WTC11 (cell line): ENCODE results near the gene SLC37A3.

Experiments used
- NFATC4 ChIP-seq: fragments of 250-450 bp; sonication (Bioruptor Pico); IDR thresholded peaks from 2 replicates; pipeline ENCODE4 v1.9.0; 2021; ENCODE audit warnings: mild to moderate bottlenecking
- ZNF263 ChIP-seq: sonication (generic); formaldehyde crosslinking; IDR thresholded peaks from 2 replicates; pipeline ENCODE4 v1.8.1; 2022; ENCODE audit warnings: low read depth, mild to moderate bottlenecking, moderate library complexity, missing genetic modification reagents
- TF ChIP-seq, protein P1 (sequence below): fragments of 200-600 bp; IDR thresholded peaks from 2 replicates; pipeline ENCODE4 v1.8.0; 2022; ENCODE audit warnings: antibody characterized with exemption

DNA sequence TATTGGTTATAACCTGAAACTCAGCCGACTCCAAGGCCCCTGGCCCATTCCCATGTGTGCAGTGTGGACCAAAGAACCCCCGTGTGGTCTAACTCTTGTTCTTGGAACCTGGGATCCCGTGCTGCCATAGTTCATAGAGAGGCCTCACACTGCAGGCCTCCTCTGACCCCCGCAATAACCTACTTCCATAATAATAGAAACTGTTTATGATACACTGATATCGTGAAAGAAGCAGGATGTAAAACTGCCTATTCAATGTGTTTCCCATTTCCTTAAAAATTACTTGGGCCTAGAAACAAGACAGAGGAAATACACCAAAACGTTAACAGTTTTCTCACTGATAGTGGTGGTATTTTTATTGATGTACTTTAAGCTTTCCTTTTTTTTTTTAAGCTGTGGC lies 112.4 kb downstream of the SLC37A3 start:
- TF ChIP-seq, protein P1, sequence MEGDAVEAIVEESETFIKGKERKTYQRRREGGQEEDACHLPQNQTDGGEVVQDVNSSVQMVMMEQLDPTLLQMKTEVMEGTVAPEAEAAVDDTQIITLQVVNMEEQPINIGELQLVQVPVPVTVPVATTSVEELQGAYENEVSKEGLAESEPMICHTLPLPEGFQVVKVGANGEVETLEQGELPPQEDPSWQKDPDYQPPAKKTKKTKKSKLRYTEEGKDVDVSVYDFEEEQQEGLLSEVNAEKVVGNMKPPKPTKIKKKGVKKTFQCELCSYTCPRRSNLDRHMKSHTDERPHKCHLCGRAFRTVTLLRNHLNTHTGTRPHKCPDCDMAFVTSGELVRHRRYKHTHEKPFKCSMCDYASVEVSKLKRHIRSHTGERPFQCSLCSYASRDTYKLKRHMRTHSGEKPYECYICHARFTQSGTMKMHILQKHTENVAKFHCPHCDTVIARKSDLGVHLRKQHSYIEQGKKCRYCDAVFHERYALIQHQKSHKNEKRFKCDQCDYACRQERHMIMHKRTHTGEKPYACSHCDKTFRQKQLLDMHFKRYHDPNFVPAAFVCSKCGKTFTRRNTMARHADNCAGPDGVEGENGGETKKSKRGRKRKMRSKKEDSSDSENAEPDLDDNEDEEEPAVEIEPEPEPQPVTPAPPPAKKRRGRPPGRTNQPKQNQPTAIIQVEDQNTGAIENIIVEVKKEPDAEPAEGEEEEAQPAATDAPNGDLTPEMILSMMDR: no peak
- TF ChIP-seq NFATC4 (CRISPR knock-in tag) (no peak), ZNF263 (CRISPR knock-in tag) (no peak)
